Measurements from ENCODE around the gene KIAA1217.
"Not testable (repeated sequence)": the region's sequence is repeated elsewhere in the genome, so short reads cannot be mapped to it uniquely, and the experiment has no call there.

Gene KIAA1217

DNA sequence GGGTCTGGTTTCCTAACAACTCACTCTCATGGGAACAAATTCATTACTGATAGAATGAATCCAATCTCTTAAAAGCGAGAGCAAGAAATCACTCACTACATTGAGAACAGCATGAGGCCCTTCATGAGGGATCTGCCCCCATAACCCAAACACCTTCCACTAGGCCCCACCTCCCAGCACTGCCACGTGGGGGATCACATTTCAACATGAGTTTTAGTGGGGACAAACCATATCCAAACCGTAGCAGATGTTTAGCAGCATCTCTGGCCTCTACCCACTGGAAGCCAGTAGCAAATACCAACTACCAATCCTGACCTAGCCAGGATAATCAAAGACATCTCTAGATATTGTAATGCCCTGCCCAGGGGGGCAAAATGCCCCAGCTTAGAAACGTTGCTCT is 270.9 kb downstream of the KIAA1217 start:
- no peaks in the 10 kb centered on the region for H4K20me1 ChIP-seq (ENCODE audit: control insufficient read depth, insufficient read depth, low read depth, low read length)
- no peaks in the 10 kb centered on the region for H3K79me2 ChIP-seq (ENCODE audit: control insufficient read depth, low read length)
- H3K4me1 ChIP-seq (ENCODE audit: control insufficient read depth, low read length), result no peaks in the 10 kb centered on the region
- no peak overlapping the region for H3K4me2 ChIP-seq (ENCODE audit: low read length)
- no peak overlapping the region for H3K4me3 ChIP-seq (ENCODE audit: low read length)
- H3K27ac ChIP-seq (ENCODE audit: low read depth, low read length), result no peak overlapping the region
- H3K9me2 ChIP-seq (replicated peaks; ENCODE audit: control insufficient read depth, low read length), result no peaks in the 10 kb centered on the region
- H3K9me3 ChIP-seq (ENCODE audit: control insufficient read depth, insufficient read depth, low read length), result no peaks in the 10 kb centered on the region
- TF ChIP-seq, protein P1, sequence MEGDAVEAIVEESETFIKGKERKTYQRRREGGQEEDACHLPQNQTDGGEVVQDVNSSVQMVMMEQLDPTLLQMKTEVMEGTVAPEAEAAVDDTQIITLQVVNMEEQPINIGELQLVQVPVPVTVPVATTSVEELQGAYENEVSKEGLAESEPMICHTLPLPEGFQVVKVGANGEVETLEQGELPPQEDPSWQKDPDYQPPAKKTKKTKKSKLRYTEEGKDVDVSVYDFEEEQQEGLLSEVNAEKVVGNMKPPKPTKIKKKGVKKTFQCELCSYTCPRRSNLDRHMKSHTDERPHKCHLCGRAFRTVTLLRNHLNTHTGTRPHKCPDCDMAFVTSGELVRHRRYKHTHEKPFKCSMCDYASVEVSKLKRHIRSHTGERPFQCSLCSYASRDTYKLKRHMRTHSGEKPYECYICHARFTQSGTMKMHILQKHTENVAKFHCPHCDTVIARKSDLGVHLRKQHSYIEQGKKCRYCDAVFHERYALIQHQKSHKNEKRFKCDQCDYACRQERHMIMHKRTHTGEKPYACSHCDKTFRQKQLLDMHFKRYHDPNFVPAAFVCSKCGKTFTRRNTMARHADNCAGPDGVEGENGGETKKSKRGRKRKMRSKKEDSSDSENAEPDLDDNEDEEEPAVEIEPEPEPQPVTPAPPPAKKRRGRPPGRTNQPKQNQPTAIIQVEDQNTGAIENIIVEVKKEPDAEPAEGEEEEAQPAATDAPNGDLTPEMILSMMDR (IDR thresholded peaks at IDR 0.05; ENCODE audit: low read depth, low read length, poor library complexity, severe bottlenecking), result no peak
- no peak for TF ChIP-seq EZH2phosphoT487 (IDR thresholded peaks at IDR 0.05; ENCODE audit: borderline replicate concordance, low read length)
- no peaks in the 10 kb centered on the region for H3K36me3 ChIP-seq (ENCODE audit: control insufficient read depth, low read length)
- no peaks in the 10 kb centered on the region for H3F3A ChIP-seq (ENCODE audit: control insufficient read depth, insufficient read depth)
- H3K27me3 ChIP-seq (ENCODE audit: control insufficient read depth, low read length), result no peaks in the 10 kb centered on the region

GRCh38 chr10:24480447-24480846 is 271.5 kb downstream of the KIAA1217 start:
- H3K4me1 ChIP-seq (ENCODE audit: control insufficient read depth, low read length), result no peaks in the 10 kb centered on the region
- no peak overlapping the region for H3K4me2 ChIP-seq (ENCODE audit: low read length)
- no peaks in the 10 kb centered on the region for H4K20me1 ChIP-seq (ENCODE audit: control insufficient read depth, insufficient read depth, low read depth, low read length)
- H3K27ac ChIP-seq (ENCODE audit: low read depth, low read length), result no peak overlapping the region
- no peaks in the 10 kb centered on the region for H3K27me3 ChIP-seq (ENCODE audit: control insufficient read depth, low read length)
- no peaks in the 10 kb centered on the region for H3K9me3 ChIP-seq (ENCODE audit: control insufficient read depth, insufficient read depth, low read length)
- no peak overlapping the region for H3K4me3 ChIP-seq (ENCODE audit: low read length)
- H3K9me2 ChIP-seq (replicated peaks; ENCODE audit: control insufficient read depth, low read length), result no peaks in the 10 kb centered on the region
- H3K79me2 ChIP-seq (ENCODE audit: control insufficient read depth, low read length), result no peaks in the 10 kb centered on the region
- TF ChIP-seq, protein P1 (IDR thresholded peaks at IDR 0.05; ENCODE audit: low read depth, low read length, poor library complexity, severe bottlenecking), result no peak
- no peak for TF ChIP-seq EZH2phosphoT487 (IDR thresholded peaks at IDR 0.05; ENCODE audit: borderline replicate concordance, low read length)
- H3F3A ChIP-seq (ENCODE audit: control insufficient read depth, insufficient read depth), result no peaks in the 10 kb centered on the region
- H3K36me3 ChIP-seq (ENCODE audit: control insufficient read depth, low read length), result no peaks in the 10 kb centered on the region

GRCh38 chr10:24481241-24481640 is 272.3 kb downstream of the KIAA1217 start:
- H3K4me2 ChIP-seq (ENCODE audit: low read length), result no peak overlapping the region
- TF ChIP-seq EZH2phosphoT487 (IDR thresholded peaks at IDR 0.05; ENCODE audit: borderline replicate concordance, low read length), result no peak
- TF ChIP-seq, protein P1 (IDR thresholded peaks at IDR 0.05; ENCODE audit: low read depth, low read length, poor library complexity, severe bottlenecking), result no peak
- no peaks in the 10 kb centered on the region for H3K4me1 ChIP-seq (ENCODE audit: control insufficient read depth, low read length)
- H3K36me3 ChIP-seq (ENCODE audit: control insufficient read depth, low read length), result no peaks in the 10 kb centered on the region
- H3K79me2 ChIP-seq (ENCODE audit: control insufficient read depth, low read length), result no peaks in the 10 kb centered on the region
- no peaks in the 10 kb centered on the region for H3F3A ChIP-seq (ENCODE audit: control insufficient read depth, insufficient read depth)
- no peak overlapping the region for H3K4me3 ChIP-seq (ENCODE audit: low read length)
- no peaks in the 10 kb centered on the region for H3K27me3 ChIP-seq (ENCODE audit: control insufficient read depth, low read length)
- H3K9me3 ChIP-seq (ENCODE audit: control insufficient read depth, insufficient read depth, low read length), result no peaks in the 10 kb centered on the region
- H3K27ac ChIP-seq (ENCODE audit: low read depth, low read length), result no peak overlapping the region
- H3K9me2 ChIP-seq (replicated peaks; ENCODE audit: control insufficient read depth, low read length), result no peaks in the 10 kb centered on the region
- no peaks in the 10 kb centered on the region for H4K20me1 ChIP-seq (ENCODE audit: control insufficient read depth, insufficient read depth, low read depth, low read length)

DNA sequence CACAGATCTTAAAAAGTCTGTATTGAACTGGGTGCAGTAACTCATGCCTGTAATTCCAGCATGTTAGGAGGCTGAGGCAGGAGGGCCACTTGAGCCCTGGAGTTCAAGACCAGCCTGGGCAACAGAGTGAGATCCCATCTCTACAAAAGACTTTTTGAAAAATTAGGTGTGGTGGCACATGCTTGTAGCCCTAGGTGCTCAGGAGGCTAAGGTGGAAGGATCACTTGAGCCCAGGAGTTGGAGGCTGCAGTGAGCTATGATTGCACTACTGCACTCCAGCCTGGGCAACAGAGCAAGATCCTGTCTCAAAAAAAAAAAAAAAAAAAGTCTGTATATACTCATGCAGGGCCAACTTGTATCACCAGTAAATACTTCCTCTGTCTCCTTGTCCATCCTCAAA is 273.8 kb downstream of the KIAA1217 start:
- not testable (repeated sequence) for H3K4me1 ChIP-seq (ENCODE audit: control insufficient read depth, low read length); H3K9me2 ChIP-seq (replicated peaks; ENCODE audit: control insufficient read depth, low read length); H4K20me1 ChIP-seq (ENCODE audit: control insufficient read depth, insufficient read depth, low read depth, low read length); H3K79me2 ChIP-seq (ENCODE audit: control insufficient read depth, low read length); H3K4me2 ChIP-seq (ENCODE audit: low read length); H3K36me3 ChIP-seq (ENCODE audit: control insufficient read depth, low read length); H3K27ac ChIP-seq (ENCODE audit: low read depth, low read length); H3K27me3 ChIP-seq (ENCODE audit: control insufficient read depth, low read length); H3K4me3 ChIP-seq (ENCODE audit: low read length); H3F3A ChIP-seq (ENCODE audit: control insufficient read depth, insufficient read depth); H3K9me3 ChIP-seq (ENCODE audit: control insufficient read depth, insufficient read depth, low read length)
